ENCODE data around the gene SLC22A16. TPM values are rescaled to one million over a fixed set of nuclear protein-coding genes. Genes with fewer than 3 reads are reported as not detected.

Gene SLC22A16
- total RNA-seq, 1 experiment from 2014 or later, result not detected

- no peak for TF ChIP-seq CTCF (IDR thresholded peaks at IDR 0.05 in 2 of 3, conservative IDR thresholded peaks at IDR 0.05 in 1 of 3; ENCODE audit: borderline replicate concordance in 1 of 3, insufficient read depth in 1 of 3, low read depth in 2 of 3, low read length in 2 of 3)
- no peak for TF ChIP-seq ZFX (IDR thresholded peaks at IDR 0.05)
- no peak for TF ChIP-seq TCF7L2 (IDR thresholded peaks at IDR 0.05; ENCODE audit: borderline replicate concordance, extremely low read depth, insufficient read depth, insufficient read length)
- no peak for TF ChIP-seq ZNF274 (IDR thresholded peaks at IDR 0.05; ENCODE audit: low read depth, low read length)
- no peak for TF ChIP-seq CEBPB (IDR thresholded peaks at IDR 0.05; ENCODE audit: low read depth)
- H3K9ac ChIP-seq (ENCODE audit: low read length), result no peak overlapping the region
- no peak overlapping the region for H2AFZ ChIP-seq (ENCODE audit: low read depth, low read length, poor library complexity, severe bottlenecking)
- H3K4me1 ChIP-seq (ENCODE audit: control insufficient read depth in 1 of 2, insufficient read depth in 2 of 2, low read length in 2 of 2), result no peaks in the 10 kb centered on the region
- H3K79me2 ChIP-seq (ENCODE audit: insufficient read depth, low read length), result no peaks in the 10 kb centered on the region
- ChIA-PET CTCF (no interaction called here), RAD21 (ENCODE audit: low non-redundant PET in 1 of 2, low total read pairs in 2 of 2, uncharacterized antibody in 2 of 2, unreplicated experiment in 2 of 2) (no interaction called here), POLR2A (no interaction called here)
- H3K4me3 ChIP-seq (replicated peaks in 1 of 2; ENCODE audit: low read depth in 1 of 2, low read length in 2 of 2), result no peak overlapping the region
- intact Hi-C loops (cut with micrococcal nuclease), result no loop called here
- no peaks in the 10 kb centered on the region for H3K9me3 ChIP-seq (ENCODE audit: control insufficient read depth in 1 of 2, insufficient read depth in 1 of 2, low read depth in 1 of 2, low read length in 2 of 2)
- BruUV-seq (replicated peaks), result no TSS peak
- H3K4me2 ChIP-seq (ENCODE audit: low read length), result no peak overlapping the region
- DNase-seq (ENCODE audit: low read depth, low spot score) (no peak), ATAC-seq (no peak)
- H4K20me1 ChIP-seq (ENCODE audit: insufficient read depth), result no peaks in the 10 kb centered on the region
- no peaks in the 10 kb centered on the region for H3K9me2 ChIP-seq (ENCODE audit: insufficient read depth)
- no peaks in the 10 kb centered on the region; the same call in 1 of the 2 replicates for H3K27me3 ChIP-seq (ENCODE audit: insufficient read depth, low read length)
- H3K36me3 ChIP-seq (ENCODE audit: control insufficient read depth in 1 of 2, insufficient read depth in 2 of 2, low read length in 2 of 2), result no peaks in the 10 kb centered on the region
- H3K27ac ChIP-seq (ENCODE audit: low read depth, low read length), result no peak overlapping the region
These were observed 8.8 kb downstream of the SLC22A16 start for GRCh38 chr6:110467566-110468140.

GRCh38 chr6:110462884-110463481 lies 13.4 kb downstream of the SLC22A16 start:
- Histone ChIP-seq H3K9me2 (ENCODE audit: insufficient read depth) (no peaks in the 10 kb centered on the region), H3K4me3 (replicated peaks in 1 of 2; ENCODE audit: low read depth in 1 of 2, low read length in 2 of 2) (no peak overlapping the region), H3K4me2 (ENCODE audit: low read length) (no peak overlapping the region), H3K9me3 (ENCODE audit: control insufficient read depth in 1 of 2, insufficient read depth in 1 of 2, low read depth in 1 of 2, low read length in 2 of 2) (no peaks in the 10 kb centered on the region; a peak in 1 of 4 replicates), H4K20me1 (ENCODE audit: insufficient read depth) (no peaks in the 10 kb centered on the region), H3K27me3 (ENCODE audit: insufficient read depth, low read length) (no peaks in the 10 kb centered on the region), H3K27ac (ENCODE audit: low read depth, low read length) (no peak overlapping the region), H3K79me2 (ENCODE audit: insufficient read depth, low read length) (no peaks in the 10 kb centered on the region), H3K36me3 (ENCODE audit: control insufficient read depth in 1 of 2, insufficient read depth in 2 of 2, low read length in 2 of 2) (no peaks in the 10 kb centered on the region), H3K4me1 (ENCODE audit: control insufficient read depth in 1 of 2, insufficient read depth in 2 of 2, low read length in 2 of 2) (no peaks in the 10 kb centered on the region), H3K9ac (ENCODE audit: low read length) (no peak overlapping the region), H2AFZ (ENCODE audit: low read depth, low read length, poor library complexity, severe bottlenecking) (no peak overlapping the region)
- CTCF ChIA-PET, result no interaction called here
- POLR2A ChIA-PET, result no interaction called here
- DNase-seq (ENCODE audit: low read depth, low spot score) (no peak), ATAC-seq (no peak)
- RAD21 ChIA-PET (ENCODE audit: low non-redundant PET in 1 of 2, low total read pairs in 2 of 2, uncharacterized antibody in 2 of 2, unreplicated experiment in 2 of 2), result no interaction called here
- intact Hi-C loops (cut with micrococcal nuclease), result no loop called here
- no TSS peak for BruUV-seq (replicated peaks)
- TF ChIP-seq EGR1 (IDR thresholded peaks at IDR 0.05; ENCODE audit: low read depth) (no peak), CBX3 (IDR thresholded peaks at IDR 0.05; ENCODE audit: low read depth) (peak; percentile 88)

Measured in HCT116 (cell line).